SH-SY5Y (cell line): ENCODE data around the gene ECHS1.

Source experiments
- GATA2 ChIP-seq: IDR thresholded peaks from 2 replicates; pipeline ENCODE4 v1.6.1; 2011; ENCODE audit warnings: mild to moderate bottlenecking, low read depth, low read length
- GATA3 ChIP-seq: IDR thresholded peaks from 2 replicates; pipeline ENCODE4 v1.6.1; 2011; ENCODE audit warnings: low read depth, mild to moderate bottlenecking, low read length, moderate library complexity

GRCh38 chr10:133356549-133357284 lies 16.4 kb downstream of the ECHS1 start:
- TF ChIP-seq GATA2, result no peak
- TF ChIP-seq GATA3, result no peak
